HepG2 (cell line): ENCODE results near the gene VMO1. TPM values are rescaled to one million over a fixed set of nuclear protein-coding genes. Genes with fewer than 3 reads are reported as not detected.

Experiments used
- CHD2 ChIP-seq: IDR thresholded peaks from 2 replicates; pipeline ENCODE4 v1.6.1; 2011; ENCODE audit warnings: low read depth, low read length, improper control_type of control experiment
- NCOA1 ChIP-seq: sonication (generic); formaldehyde crosslinking; IDR thresholded peaks from 2 replicates; pipeline ENCODE4 v1.9.0; 2021; ENCODE audit warnings: missing genetic modification reagents
- NFYB ChIP-seq: sonication (generic); formaldehyde crosslinking; IDR thresholded peaks from 2 replicates; pipeline ENCODE4 v1.4.0; 2020; ENCODE audit warnings: missing genetic modification reagents
- PCBP1 ChIP-seq: fragments of 200-400 bp; formaldehyde crosslinking; IDR thresholded peaks from 2 replicates; pipeline ENCODE4 v1.6.1; 2017; ENCODE audit warnings: mild to moderate bottlenecking, low read depth, low read length, borderline replicate concordance
- RELA ChIP-seq: sonication (generic); formaldehyde crosslinking; IDR thresholded peaks from 2 replicates; pipeline ENCODE4 v1.4.0; 2020; ENCODE audit warnings: missing genetic modification reagents
- SCMH1 ChIP-seq: sonication (generic); formaldehyde crosslinking; IDR thresholded peaks from 2 replicates; pipeline ENCODE4 v1.9.0; 2021; ENCODE audit warnings: missing genetic modification reagents, mild to moderate bottlenecking, borderline replicate concordance
- SMAD1 ChIP-seq: sonication (generic); formaldehyde crosslinking; IDR thresholded peaks from 2 replicates; pipeline ENCODE4 v1.4.0; 2020; ENCODE audit warnings: missing genetic modification reagents, low read depth, mild to moderate bottlenecking, borderline replicate concordance
- SP4 ChIP-seq: sonication (generic); formaldehyde crosslinking; IDR thresholded peaks from 2 replicates; pipeline ENCODE4 v1.8.1; 2023; ENCODE audit warnings: mild to moderate bottlenecking, missing genetic modification reagents
- ZNF12 ChIP-seq: sonication (generic); formaldehyde crosslinking; IDR thresholded peaks from 2 replicates; pipeline ENCODE4 v1.5.0; 2020; ENCODE audit warnings: missing genetic modification reagents
- ZZZ3 ChIP-seq: sonication (generic); formaldehyde crosslinking; IDR thresholded peaks from 2 replicates; pipeline ENCODE4 v1.4.0; 2020; ENCODE audit warnings: missing genetic modification reagents, mild to moderate bottlenecking, borderline replicate concordance
- polyA plus RNA-seq, 8 experiments: library from polyadenylated mRNA; depleted of rRNA in 3 of 8; stranded (reverse) in 7 of 8; unstranded in 1 of 8; fragments of >200 nt; fragmentation: Illumina TruSeq in 4 of 8; extraction: Trizol in 4 of 8; gene quantifications; 2 replicates each; pipeline versions ENCODE4 v1.2.1 to v1.2.3, GENCODE V29; 2011 to 2016; ENCODE audit warnings: low read depth in 4 of 8, missing spikeins in 1 of 8, mixed read lengths in 1 of 8; ENCODE audit not compliant: insufficient read depth in 1 of 8
- total RNA-seq, 5 experiments: library from RNA; depleted of rRNA; stranded (reverse); fragments of >200 nt; fragmentation: Illumina TruSeq; extraction: Trizol; gene quantifications; 2 replicates each; pipeline ENCODE4 v1.2.3, GENCODE V29; 2016; ENCODE audit warnings: low read depth in 1 of 5
- TF ChIP-seq, protein P1 (sequence below): sonication (generic); formaldehyde crosslinking; IDR thresholded peaks from 2 replicates; pipeline ENCODE4 v1.5.0; 2020; ENCODE audit warnings: missing genetic modification reagents, mild to moderate bottlenecking, borderline replicate concordance
- TF ChIP-seq, protein P2 (sequence below): sonication (generic); formaldehyde crosslinking; IDR thresholded peaks from 2 replicates; pipeline ENCODE4 v1.4.0; 2020; ENCODE audit warnings: mild to moderate bottlenecking, missing genetic modification reagents
- TF ChIP-seq, protein P3 (sequence below): sonication (generic); formaldehyde crosslinking; IDR thresholded peaks from 2 replicates; pipeline ENCODE4 v1.4.0; 2020; ENCODE audit warnings: mild to moderate bottlenecking, missing genetic modification reagents
- TF ChIP-seq, protein P4 (sequence below): sonication (generic); formaldehyde crosslinking; conservative IDR thresholded peaks from 2 replicates; pipeline ENCODE4 v1.5.0; 2020; ENCODE audit warnings: missing genetic modification reagents
- TF ChIP-seq, protein P5 (sequence below): sonication (generic); formaldehyde crosslinking; IDR thresholded peaks from 2 replicates; pipeline ENCODE4 v1.8.0; 2022; ENCODE audit warnings: missing genetic modification reagents, mild to moderate bottlenecking, moderate library complexity, borderline replicate concordance
- TF ChIP-seq, protein P6 (sequence below): sonication (generic); formaldehyde crosslinking; IDR thresholded peaks from 2 replicates; pipeline ENCODE4 v1.4.0; 2020; ENCODE audit warnings: missing genetic modification reagents

VMO1 gene
- total and polyA plus RNA-seq, 2 of the 13 experiments (the other 11 are each of a cell fraction or from before 2014, with no cell fraction given), result not detected

DNA sequence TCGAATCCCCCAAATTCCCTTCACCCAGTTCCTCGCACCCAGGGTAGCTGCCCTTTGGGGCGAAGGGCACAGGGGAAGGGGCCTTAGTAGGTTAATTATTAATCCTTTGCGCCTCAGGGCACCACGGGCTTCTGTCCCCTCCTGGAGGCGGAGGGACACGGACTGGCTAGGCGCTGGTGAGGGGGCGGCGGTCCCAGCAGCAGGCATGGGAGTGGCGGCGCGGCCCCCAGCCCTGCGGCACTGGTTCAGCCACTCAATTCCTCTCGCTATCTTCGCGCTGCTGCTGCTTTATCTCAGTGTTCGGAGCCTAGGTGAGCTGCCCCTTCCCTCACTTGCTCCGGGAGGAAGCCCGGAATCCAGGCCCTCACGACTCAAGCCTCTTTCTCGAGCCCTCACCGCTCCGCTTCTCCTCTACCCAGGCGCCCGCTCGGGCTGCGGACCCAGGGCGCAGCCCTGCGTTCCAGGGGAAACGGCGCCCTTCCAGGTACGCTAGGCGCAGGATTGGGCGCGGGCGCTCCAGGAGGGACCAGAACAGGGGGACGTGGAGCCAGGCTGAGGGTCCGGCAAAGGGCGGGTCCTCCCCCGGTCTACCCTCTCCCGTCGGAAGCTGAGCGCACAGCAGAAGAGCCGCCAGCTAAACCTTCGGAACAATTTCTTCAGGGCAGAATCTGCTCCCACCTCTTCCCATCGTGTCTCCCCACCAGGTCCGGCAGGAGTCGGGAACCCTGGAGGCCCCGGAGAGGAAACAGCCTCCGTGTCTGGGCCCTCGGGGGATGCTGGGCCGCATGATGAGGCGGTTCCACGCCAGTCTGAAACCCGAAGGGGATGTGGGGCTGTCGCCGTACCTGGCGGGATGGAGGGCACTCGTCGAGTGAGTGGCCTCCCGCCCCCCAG, 2.9 kb upstream of the VMO1 start, which contains the start of gene GLTPD2 (continued):
- TF ChIP-seq RELA (CRISPR knock-in tag), result no peak
- TF ChIP-seq NCOA1 (CRISPR knock-in tag), result peak; percentile 73; the same call in 1 of the 2 replicates
- no peak for TF ChIP-seq CHD2
- no peak for TF ChIP-seq SMAD1 (CRISPR knock-in tag)
- TF ChIP-seq NFYB (CRISPR knock-in tag), result peak; percentile 22; the same call in 1 of the 2 replicates
- peak; percentile 60; the same call in 1 of the 2 replicates for TF ChIP-seq SP4 (CRISPR knock-in tag)
- TF ChIP-seq ZZZ3 (CRISPR knock-in tag), result no peak
- TF ChIP-seq, protein P1, sequence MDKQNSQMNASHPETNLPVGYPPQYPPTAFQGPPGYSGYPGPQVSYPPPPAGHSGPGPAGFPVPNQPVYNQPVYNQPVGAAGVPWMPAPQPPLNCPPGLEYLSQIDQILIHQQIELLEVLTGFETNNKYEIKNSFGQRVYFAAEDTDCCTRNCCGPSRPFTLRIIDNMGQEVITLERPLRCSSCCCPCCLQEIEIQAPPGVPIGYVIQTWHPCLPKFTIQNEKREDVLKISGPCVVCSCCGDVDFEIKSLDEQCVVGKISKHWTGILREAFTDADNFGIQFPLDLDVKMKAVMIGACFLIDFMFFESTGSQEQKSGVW (CRISPR knock-in tag), result no peak; the same call in 1 of the 2 replicates
- 0 out of 2 replicates have a peak, but pooled peaks have one; percentile 67 for TF ChIP-seq PCBP1
- TF ChIP-seq, protein P2, sequence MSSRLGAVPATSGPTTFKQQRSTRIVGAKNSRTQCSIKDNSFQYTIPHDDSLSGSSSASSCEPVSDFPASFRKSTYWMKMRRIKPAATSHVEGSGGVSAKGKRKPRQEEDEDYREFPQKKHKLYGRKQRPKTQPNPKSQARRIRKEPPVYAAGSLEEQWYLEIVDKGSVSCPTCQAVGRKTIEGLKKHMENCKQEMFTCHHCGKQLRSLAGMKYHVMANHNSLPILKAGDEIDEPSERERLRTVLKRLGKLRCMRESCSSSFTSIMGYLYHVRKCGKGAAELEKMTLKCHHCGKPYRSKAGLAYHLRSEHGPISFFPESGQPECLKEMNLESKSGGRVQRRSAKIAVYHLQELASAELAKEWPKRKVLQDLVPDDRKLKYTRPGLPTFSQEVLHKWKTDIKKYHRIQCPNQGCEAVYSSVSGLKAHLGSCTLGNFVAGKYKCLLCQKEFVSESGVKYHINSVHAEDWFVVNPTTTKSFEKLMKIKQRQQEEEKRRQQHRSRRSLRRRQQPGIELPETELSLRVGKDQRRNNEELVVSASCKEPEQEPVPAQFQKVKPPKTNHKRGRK (CRISPR knock-in tag), result no peak
- no peak; the same call in 1 of the 2 replicates for TF ChIP-seq ZNF12
- TF ChIP-seq, protein P3, sequence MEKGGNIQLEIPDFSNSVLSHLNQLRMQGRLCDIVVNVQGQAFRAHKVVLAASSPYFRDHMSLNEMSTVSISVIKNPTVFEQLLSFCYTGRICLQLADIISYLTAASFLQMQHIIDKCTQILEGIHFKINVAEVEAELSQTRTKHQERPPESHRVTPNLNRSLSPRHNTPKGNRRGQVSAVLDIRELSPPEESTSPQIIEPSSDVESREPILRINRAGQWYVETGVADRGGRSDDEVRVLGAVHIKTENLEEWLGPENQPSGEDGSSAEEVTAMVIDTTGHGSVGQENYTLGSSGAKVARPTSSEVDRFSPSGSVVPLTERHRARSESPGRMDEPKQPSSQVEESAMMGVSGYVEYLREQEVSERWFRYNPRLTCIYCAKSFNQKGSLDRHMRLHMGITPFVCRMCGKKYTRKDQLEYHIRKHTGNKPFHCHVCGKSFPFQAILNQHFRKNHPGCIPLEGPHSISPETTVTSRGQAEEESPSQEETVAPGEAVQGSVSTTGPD, result no peak
- TF ChIP-seq SCMH1 (CRISPR knock-in tag), result no peak
- TF ChIP-seq, protein P4, sequence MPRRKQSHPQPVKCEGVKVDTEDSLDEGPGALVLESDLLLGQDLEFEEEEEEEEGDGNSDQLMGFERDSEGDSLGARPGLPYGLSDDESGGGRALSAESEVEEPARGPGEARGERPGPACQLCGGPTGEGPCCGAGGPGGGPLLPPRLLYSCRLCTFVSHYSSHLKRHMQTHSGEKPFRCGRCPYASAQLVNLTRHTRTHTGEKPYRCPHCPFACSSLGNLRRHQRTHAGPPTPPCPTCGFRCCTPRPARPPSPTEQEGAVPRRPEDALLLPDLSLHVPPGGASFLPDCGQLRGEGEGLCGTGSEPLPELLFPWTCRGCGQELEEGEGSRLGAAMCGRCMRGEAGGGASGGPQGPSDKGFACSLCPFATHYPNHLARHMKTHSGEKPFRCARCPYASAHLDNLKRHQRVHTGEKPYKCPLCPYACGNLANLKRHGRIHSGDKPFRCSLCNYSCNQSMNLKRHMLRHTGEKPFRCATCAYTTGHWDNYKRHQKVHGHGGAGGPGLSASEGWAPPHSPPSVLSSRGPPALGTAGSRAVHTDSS, result no peak
- TF ChIP-seq, protein P5, sequence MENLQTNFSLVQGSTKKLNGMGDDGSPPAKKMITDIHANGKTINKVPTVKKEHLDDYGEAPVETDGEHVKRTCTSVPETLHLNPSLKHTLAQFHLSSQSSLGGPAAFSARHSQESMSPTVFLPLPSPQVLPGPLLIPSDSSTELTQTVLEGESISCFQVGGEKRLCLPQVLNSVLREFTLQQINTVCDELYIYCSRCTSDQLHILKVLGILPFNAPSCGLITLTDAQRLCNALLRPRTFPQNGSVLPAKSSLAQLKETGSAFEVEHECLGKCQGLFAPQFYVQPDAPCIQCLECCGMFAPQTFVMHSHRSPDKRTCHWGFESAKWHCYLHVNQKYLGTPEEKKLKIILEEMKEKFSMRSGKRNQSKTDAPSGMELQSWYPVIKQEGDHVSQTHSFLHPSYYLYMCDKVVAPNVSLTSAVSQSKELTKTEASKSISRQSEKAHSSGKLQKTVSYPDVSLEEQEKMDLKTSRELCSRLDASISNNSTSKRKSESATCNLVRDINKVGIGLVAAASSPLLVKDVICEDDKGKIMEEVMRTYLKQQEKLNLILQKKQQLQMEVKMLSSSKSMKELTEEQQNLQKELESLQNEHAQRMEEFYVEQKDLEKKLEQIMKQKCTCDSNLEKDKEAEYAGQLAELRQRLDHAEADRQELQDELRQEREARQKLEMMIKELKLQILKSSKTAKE, result peak; percentile 40; the same call in 1 of the 2 replicates
- TF ChIP-seq, protein P6, sequence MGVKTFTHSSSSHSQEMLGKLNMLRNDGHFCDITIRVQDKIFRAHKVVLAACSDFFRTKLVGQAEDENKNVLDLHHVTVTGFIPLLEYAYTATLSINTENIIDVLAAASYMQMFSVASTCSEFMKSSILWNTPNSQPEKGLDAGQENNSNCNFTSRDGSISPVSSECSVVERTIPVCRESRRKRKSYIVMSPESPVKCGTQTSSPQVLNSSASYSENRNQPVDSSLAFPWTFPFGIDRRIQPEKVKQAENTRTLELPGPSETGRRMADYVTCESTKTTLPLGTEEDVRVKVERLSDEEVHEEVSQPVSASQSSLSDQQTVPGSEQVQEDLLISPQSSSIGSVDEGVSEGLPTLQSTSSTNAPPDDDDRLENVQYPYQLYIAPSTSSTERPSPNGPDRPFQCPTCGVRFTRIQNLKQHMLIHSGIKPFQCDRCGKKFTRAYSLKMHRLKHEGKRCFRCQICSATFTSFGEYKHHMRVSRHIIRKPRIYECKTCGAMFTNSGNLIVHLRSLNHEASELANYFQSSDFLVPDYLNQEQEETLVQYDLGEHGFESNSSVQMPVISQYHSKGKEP (CRISPR knock-in tag), result no peak; the same call in 1 of the 2 replicates
